ACHN (cell line): ENCODE results near the gene TEX30.
A peak's percentile ranks its signal among the peaks of the same experiment; 100 is the strongest.

Experiments used
- DNase-seq: peaks from one replicate; pipeline ENCODE4 v3.0.0-alpha.2; 2015
- in situ Hi-C: cut with HindIII; loops from 2 replicates; pipeline ENCODE4 v1.10.0; 2017; ENCODE audit warnings: low sequenced_read_pairs, low pct_ligation_motif_present, low pct_unique_long_range_greater_than_20kb

Gene TEX30

GRCh38 chr13:102773441-102774213 is at the start of gene TEX30:
TEX30 (minus strand) TSS chr13:102773786; CDS start chr13:102770026, 3,760 bp downstream.
- in situ Hi-C loops, result no loop called here
- DNase-seq, result peak; percentile 85

- DNase-seq, result peak; percentile 94
- in situ Hi-C loops, result no loop called here
These were observed 44.3 kb upstream of the TEX30 start for GRCh38 chr13:102817907-102818306.

- DNase-seq, result no peak
- in situ Hi-C loops, result no loop called here
These were observed 43.7 kb upstream of the TEX30 start for GRCh38 chr13:102817241-102817640.

GRCh38 chr13:102816708-102817107 is 43.1 kb upstream of the TEX30 start:
- in situ Hi-C loops, result no loop called here

GRCh38 chr13:102815788-102816187 is 42.2 kb upstream of the TEX30 start:
- in situ Hi-C loops, result no loop called here
- no peak for DNase-seq

More at GRCh38 chr13:102816708-102817107, 43.1 kb upstream of the TEX30 start:
- DNase-seq, result peak; percentile 79

GRCh38 chr13:102814793-102815192 is 41.2 kb upstream of the TEX30 start:
- in situ Hi-C loops, result no loop called here
- DNase-seq, result no peak

- in situ Hi-C loops, result no loop called here
- no peak for DNase-seq
These were observed 40.5 kb upstream of the TEX30 start for GRCh38 chr13:102814025-102814607.

GRCh38 chr13:102812611-102813287 is 39.2 kb upstream of the TEX30 start:
- in situ Hi-C loops, result no loop called here
- DNase-seq, result peak; percentile 62

GRCh38 chr13:102807699-102808098 is 34.1 kb upstream of the TEX30 start:
- in situ Hi-C loops, result no loop called here
- DNase-seq, result no peak

- DNase-seq, result no peak
- in situ Hi-C loops, result no loop called here
These were observed 32.1 kb upstream of the TEX30 start for GRCh38 chr13:102805680-102806079.

GRCh38 chr13:102800145-102801041 is 26.8 kb upstream of the TEX30 start:
- in situ Hi-C loops, result no loop called here
- peak; percentile 73 for DNase-seq

GRCh38 chr13:102799426-102800144 is 26.0 kb upstream of the TEX30 start:
- DNase-seq, result no peak
- in situ Hi-C loops, result no loop called here

GRCh38 chr13:102798581-102799425 is 25.2 kb upstream of the TEX30 start, which contains the start of the genes BIVM and POGLUT2:
BIVM (plus strand) TSS chr13:102799119; CDS start chr13:102807268, 8,149 bp downstream.
POGLUT2 (minus strand) TSS chr13:102798976; CDS start chr13:102798670, 306 bp downstream.
- in situ Hi-C loops, result no loop called here
- peak; percentile 92 for DNase-seq

- in situ Hi-C loops, result no loop called here
- DNase-seq, result no peak
These were observed 20.2 kb upstream of the TEX30 start for GRCh38 chr13:102793611-102794355.

GRCh38 chr13:102792396-102792795 is 18.8 kb upstream of the TEX30 start:
- DNase-seq, result no peak

GRCh38 chr13:102788683-102789082 is 15.1 kb upstream of the TEX30 start:
- in situ Hi-C loops, result no loop called here

More at GRCh38 chr13:102792396-102792795, 18.8 kb upstream of the TEX30 start:
- in situ Hi-C loops, result no loop called here

More at GRCh38 chr13:102788683-102789082, 15.1 kb upstream of the TEX30 start:
- no peak for DNase-seq
